Cardiac muscle cell (in vitro differentiated cells and primary cell): Measurements from ENCODE around the gene HSPA12B. TPM values are rescaled to one million over a fixed set of nuclear protein-coding genes. Genes with fewer than 3 reads are reported as not detected.

ENCODE experiments used
- DNase-seq, 2 donors: peaks; one replicate each; pipeline versions ENCODE4 v3.0.0 to v3.0.0-alpha.2; 2010 to 2017; ENCODE audit warnings: low read depth in 1 of 2, low spot score in 1 of 2
- H3K27ac ChIP-seq: fragments of 200-600 bp; sonication (generic); 2 replicates; pipeline ENCODE4 v1.5.1; 2016
- H3K27me3 ChIP-seq: fragments of 200-600 bp; sonication (generic); 2 replicates; pipeline ENCODE4 v1.6.0; 2016; ENCODE audit warnings: control low read depth
- H3K36me3 ChIP-seq: fragments of 200-600 bp; sonication (generic); 2 replicates; pipeline ENCODE4 v1.5.1; 2016; ENCODE audit warnings: control low read depth
- H3K4me1 ChIP-seq: fragments of 200-600 bp; sonication (generic); 2 replicates; pipeline ENCODE4 v1.8.1; 2017; ENCODE audit warnings: low read depth, mild to moderate bottlenecking, mixed run types
- H3K4me3 ChIP-seq: fragments of 200-600 bp; sonication (generic); 2 replicates; pipeline ENCODE4 v1.5.1; 2016; ENCODE audit warnings: mild to moderate bottlenecking
- H3K9me3 ChIP-seq: fragments of 200-600 bp; sonication (generic); 2 replicates; pipeline ENCODE4 v1.5.1; 2017; ENCODE audit warnings: low read depth, mild to moderate bottlenecking, control low read depth
- polyA plus RNA-seq: library from polyadenylated mRNA; unstranded; fragments of >200 nt; fragmentation: Nextera tagmentation; extraction: Ambion mirVana; gene quantifications from 2 replicates; pipeline ENCODE4 v1.2.1, GENCODE V29; 2016
- total RNA-seq: library from RNA; depleted of rRNA; stranded (reverse); fragments of >200 nt; gene quantifications from 2 replicates; pipeline ENCODE4 v1.2.3, GENCODE V29; 2016
- TF ChIP-seq, protein P1 (sequence below): IDR thresholded peaks from 2 replicates; pipeline ENCODE4 v1.5.1; 2012; ENCODE audit warnings: low read depth, mild to moderate bottlenecking, low read length

Gene HSPA12B
- total and polyA plus RNA-seq, 2 experiments from 2014 or later, result 0.92 TPM; not detected in 1

DNA sequence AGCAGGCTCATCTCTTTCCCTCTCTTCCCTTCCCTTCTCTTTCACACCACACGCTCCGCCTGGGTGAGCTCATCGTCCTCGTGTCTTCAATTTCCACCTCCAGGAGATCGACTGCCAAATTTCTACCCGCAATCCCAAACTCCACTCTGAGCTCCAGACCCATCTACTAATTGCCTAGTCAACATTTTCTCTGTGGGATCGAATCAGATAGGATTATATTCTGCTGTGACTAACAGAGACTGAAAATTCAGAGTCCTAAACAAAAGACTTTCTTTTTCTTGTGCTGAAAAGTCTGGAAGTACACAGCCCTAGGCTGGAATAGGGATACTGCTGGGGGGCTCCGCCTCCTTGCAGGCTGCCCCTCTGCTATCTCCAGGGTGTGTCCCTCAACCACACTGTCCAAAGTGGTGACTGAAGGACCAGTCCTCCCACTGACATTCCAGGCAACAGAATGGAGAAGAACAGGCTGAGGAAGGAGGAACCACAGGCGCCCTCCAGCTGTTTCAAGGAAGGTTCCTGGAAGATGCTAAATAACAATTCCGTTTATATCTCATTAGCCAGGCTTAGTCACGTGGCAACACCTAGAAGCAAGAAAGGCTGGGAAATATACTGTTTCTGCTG lies 5.0 kb upstream of the HSPA12B start:
- TF ChIP-seq, protein P1, sequence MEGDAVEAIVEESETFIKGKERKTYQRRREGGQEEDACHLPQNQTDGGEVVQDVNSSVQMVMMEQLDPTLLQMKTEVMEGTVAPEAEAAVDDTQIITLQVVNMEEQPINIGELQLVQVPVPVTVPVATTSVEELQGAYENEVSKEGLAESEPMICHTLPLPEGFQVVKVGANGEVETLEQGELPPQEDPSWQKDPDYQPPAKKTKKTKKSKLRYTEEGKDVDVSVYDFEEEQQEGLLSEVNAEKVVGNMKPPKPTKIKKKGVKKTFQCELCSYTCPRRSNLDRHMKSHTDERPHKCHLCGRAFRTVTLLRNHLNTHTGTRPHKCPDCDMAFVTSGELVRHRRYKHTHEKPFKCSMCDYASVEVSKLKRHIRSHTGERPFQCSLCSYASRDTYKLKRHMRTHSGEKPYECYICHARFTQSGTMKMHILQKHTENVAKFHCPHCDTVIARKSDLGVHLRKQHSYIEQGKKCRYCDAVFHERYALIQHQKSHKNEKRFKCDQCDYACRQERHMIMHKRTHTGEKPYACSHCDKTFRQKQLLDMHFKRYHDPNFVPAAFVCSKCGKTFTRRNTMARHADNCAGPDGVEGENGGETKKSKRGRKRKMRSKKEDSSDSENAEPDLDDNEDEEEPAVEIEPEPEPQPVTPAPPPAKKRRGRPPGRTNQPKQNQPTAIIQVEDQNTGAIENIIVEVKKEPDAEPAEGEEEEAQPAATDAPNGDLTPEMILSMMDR, result no peak
- Histone ChIP-seq H3K4me3 (no peak overlapping the region), H3K9me3 (no peaks in the 10 kb centered on the region), H3K27me3 (peaks cover 25% of the 10 kb centered on the region), H3K27ac (no peak overlapping the region), H3K4me1 (no peaks in the 10 kb centered on the region), H3K36me3 (no peaks in the 10 kb centered on the region)
- peak in 1 of 2 donors; percentile 65 for DNase-seq

DNA sequence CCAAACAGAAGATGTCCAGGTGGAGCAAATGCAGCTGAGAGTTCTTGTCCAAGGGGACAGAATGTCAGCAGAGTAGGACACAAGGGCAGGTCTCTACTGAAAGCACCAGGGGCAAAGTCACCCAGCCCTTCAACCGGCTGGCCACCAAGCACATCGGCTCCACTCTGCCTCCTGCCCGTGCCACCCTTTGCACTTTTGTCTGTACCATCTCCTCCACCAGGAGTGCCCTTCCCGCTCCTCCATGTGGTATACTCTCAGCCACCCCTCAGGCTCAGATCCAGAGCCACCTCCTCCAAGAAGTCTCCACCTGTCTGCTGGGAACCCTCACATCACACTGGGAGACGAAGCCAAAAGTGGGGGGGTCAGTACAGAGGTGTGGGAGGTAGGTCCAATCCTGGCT lies 4.1 kb upstream of the HSPA12B start:
- H3K27me3 ChIP-seq, result peaks cover 32% of the 10 kb centered on the region
- TF ChIP-seq, protein P1, result no peak

DNA sequence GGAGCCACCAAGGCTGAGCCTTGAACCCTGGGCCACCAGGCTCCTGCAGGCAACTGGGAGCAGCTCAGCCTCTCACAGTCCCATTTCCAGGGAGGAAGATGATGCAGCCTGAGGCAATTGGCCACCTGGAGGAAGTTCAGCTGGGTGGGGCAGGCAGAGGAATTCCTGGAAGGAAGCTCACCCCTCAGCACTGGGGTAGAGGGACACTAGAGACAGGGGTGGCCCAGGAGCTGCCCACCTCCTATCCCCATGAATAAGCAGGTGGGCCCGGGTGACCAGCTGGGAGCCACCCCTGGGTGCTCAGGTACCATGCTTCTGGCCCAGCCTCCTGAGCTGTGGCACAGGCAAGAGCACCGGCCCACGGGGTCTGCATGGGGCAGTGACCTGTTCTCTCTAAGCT lies 3.6 kb upstream of the HSPA12B start:
- Histone ChIP-seq H3K36me3 (no peaks in the 10 kb centered on the region), H3K4me1 (no peaks in the 10 kb centered on the region), H3K27ac (no peak overlapping the region), H3K4me3 (no peak overlapping the region), H3K9me3 (no peaks in the 10 kb centered on the region), H3K27me3 (peaks cover 32% of the 10 kb centered on the region)
- TF ChIP-seq, protein P1, result no peak
- DNase-seq, result no peak

More for the DNA sequence above, 4.1 kb upstream of the HSPA12B start:
- Histone ChIP-seq H3K4me3 (no peak overlapping the region), H3K27ac (no peak overlapping the region), H3K36me3 (no peaks in the 10 kb centered on the region), H3K4me1 (no peaks in the 10 kb centered on the region), H3K9me3 (no peaks in the 10 kb centered on the region)
- DNase-seq, result no peak

DNA sequence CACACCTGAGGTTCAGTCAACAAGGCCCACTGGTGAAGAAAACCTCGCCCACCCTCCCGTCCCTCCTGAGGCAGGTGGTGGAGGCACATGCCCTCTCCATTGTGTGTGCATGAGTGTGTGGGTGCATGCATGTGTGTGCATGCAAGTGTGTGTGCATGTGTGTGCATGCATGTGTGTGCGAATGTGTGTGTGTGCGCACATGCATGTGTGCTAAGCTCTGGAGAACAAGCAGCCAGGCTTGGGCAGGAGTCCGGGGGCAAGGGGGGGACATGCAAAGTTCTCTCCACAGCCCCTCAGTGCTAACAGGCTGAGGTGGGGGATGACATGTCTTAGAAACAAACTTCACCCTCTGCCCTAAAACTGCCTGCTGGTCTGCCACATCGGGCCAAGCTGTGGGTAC lies 3.1 kb upstream of the HSPA12B start:
- TF ChIP-seq, protein P1, result no peak
- H3K27ac ChIP-seq, result no peak overlapping the region
- H3K4me3 ChIP-seq, result no peak overlapping the region
- peaks cover 32% of the 10 kb centered on the region for H3K27me3 ChIP-seq
- H3K4me1 ChIP-seq, result no peaks in the 10 kb centered on the region
- no peaks in the 10 kb centered on the region for H3K9me3 ChIP-seq
- H3K36me3 ChIP-seq, result no peaks in the 10 kb centered on the region
- DNase-seq, result no peak

DNA sequence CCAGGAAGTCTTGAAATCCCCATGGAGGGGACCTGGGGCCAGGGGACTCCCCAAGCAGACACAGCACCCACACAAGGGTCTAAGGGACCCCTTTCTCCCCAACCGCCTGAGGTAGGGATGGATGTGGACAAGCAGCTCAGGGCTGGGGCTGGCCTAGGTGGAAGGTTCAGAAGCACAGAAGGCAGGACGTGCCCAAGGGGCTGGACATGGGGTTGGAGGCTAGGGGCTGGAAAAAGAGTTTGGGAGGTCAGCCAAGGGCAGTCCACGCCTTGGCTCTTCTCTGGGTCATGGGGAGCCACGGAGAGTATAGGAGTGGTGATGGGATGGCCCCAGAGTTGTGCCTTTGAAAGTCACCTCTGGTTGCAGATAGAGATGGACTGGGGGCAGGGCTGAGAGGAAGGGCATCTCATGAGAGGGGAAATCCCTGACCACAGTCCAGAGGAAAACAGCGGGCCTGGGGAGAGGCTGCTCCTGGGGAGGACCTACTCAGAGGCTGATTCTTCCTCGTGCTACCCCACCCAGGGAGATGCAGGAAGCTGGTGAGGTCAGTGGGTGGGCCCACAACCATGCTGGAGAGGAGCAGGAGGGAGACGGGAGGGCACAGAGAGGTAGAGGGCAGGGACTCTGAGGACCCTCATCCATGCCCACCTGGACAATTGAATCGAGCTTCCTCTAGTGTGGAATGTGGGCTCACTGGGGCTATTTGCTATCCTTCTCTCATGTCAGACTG lies 2.5 kb upstream of the HSPA12B start:
- Histone ChIP-seq H3K27ac (no peak overlapping the region), H3K27me3 (peaks cover 32% of the 10 kb centered on the region), H3K4me3 (no peak overlapping the region), H3K9me3 (no peaks in the 10 kb centered on the region), H3K36me3 (no peaks in the 10 kb centered on the region), H3K4me1 (no peaks in the 10 kb centered on the region)
- DNase-seq, result no peak
- TF ChIP-seq, protein P1, result no peak
